ENCODE results near the gene TMEM175.
"Not testable (repeated sequence)": the region's sequence is repeated elsewhere in the genome, so short reads cannot be mapped to it uniquely, and the experiment has no call there.

TMEM175 gene

GRCh38 chr4:993111-994029 lies 61.1 kb downstream of the TMEM175 start, which contains the start of gene SLC26A1:
TSS of gene SLC26A1 (minus strand) at chr4:993404. CDS start at chr4:991703, 1,701 bp downstream.
- no peak for DNase-seq

GRCh38 chr4:995311-996026 lies 63.2 kb downstream of the TMEM175 start:
- DNase-seq: no peak

GRCh38 chr4:996030-996996 lies 64.1 kb downstream of the TMEM175 start:
- DNase-seq: no peak

GRCh38 chr4:996997-997374 lies 64.7 kb downstream of the TMEM175 start:
- no peak for DNase-seq

- DNase-seq: no peak
Observed at GRCh38 chr4:997375-998071, 65.3 kb downstream of the TMEM175 start.

GRCh38 chr4:998096-998691 lies 65.9 kb downstream of the TMEM175 start:
- no peak for DNase-seq

GRCh38 chr4:999240-999863 lies 67.1 kb downstream of the TMEM175 start:
- not testable (repeated sequence) for DNase-seq

GRCh38 chr4:999882-1000425 lies 67.7 kb downstream of the TMEM175 start:
- no peak for DNase-seq

- no peak for DNase-seq
Observed at GRCh38 chr4:1000686-1001260, 68.5 kb downstream of the TMEM175 start.

GRCh38 chr4:1001561-1002130 lies 69.4 kb downstream of the TMEM175 start:
- DNase-seq: no peak

- DNase-seq: no peak
Observed at GRCh38 chr4:1002131-1002630, 69.9 kb downstream of the TMEM175 start.

GRCh38 chr4:1002631-1003251 lies 70.5 kb downstream of the TMEM175 start:
- DNase-seq: no peak

- no peak for DNase-seq
Observed at GRCh38 chr4:1003271-1004070, 71.2 kb downstream of the TMEM175 start.

GRCh38 chr4:1004071-1004418 lies 71.8 kb downstream of the TMEM175 start:
- DNase-seq: no peak

GRCh38 chr4:1004557-1005485 lies 72.6 kb downstream of the TMEM175 start:
- DNase-seq: no peak

- DNase-seq: no peak
Observed at GRCh38 chr4:1006856-1007255, 74.6 kb downstream of the TMEM175 start.
